ENCODE results near the gene CER1.
"Not testable (repeated sequence)": the region's sequence is repeated elsewhere in the genome, so short reads cannot be mapped to it uniquely, and the experiment has no call there.

CER1 gene

DNA sequence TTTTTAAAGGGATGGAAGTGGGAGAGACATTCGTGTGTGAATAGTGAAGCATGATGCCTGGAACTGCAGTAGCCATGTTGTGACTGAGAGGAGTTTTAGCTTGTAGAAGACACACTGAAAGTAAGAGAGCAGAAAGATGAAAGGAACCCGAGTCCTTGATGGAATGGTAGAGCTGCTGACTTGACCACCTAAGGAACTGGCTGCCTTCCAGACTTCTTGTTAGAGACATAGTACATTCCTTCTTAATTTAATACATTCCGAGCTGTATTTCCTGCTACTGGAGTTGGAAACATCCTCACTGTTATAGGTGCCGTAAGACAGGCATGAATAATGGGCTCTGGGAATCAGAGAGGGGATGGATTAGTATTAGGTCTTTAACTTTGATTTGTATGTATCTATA, 7.4 kb downstream of the CER1 start:
- DNase-seq (ENCODE audit: low read depth in 2 of 2), result peak in 1 of 2 experiments; percentile 9

DNA sequence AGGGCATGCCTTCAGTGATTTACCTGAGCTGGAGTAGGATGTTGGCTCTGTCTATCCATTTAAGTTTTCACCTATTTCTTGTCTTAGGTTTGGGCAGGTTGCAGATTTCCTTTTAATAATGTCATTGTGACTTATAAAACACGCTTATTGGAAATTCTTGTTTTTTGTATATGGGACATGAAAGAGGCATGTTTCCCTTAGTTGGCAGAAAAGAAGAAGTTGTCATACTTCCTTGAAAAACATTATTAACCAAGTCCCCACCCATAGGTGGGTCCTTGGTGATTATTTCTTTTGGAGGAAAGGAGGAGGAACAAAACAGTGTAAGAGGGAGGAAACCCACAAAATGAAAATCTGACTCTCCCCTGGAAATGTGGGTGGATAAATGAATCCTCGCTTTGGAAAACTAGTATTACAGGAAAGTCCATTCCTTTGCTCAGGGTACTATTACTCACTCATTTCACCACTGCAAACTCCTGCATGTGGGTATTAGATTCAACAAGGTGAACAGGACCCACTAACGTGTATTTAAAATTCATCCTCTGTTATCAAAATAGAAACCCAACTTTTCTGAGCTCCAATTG, 9.3 kb downstream of the CER1 start:
- DNase-seq (ENCODE audit: low read depth in 2 of 2), result no peak

DNA sequence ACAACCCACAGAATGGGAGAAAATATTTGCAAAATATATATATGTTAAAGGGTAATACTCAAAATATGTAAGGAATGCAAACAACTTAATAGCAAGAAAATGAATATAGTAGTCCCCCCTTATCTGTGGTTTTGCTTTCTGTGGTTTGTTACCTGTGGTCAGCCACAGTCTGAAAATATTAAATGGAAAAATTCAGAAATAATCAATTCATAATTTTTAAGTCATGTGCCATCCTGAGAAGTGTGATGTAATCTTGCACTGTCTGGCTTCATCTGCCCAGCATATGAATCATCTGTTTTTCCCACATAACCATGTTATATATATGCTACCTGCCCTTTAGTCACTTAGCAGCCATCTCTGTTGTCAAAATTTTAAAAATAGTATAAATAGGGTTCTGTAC, 11.7 kb downstream of the CER1 start:
- DNase-seq (ENCODE audit: low read depth in 2 of 2), result peak; percentile 53 to 66

DNA sequence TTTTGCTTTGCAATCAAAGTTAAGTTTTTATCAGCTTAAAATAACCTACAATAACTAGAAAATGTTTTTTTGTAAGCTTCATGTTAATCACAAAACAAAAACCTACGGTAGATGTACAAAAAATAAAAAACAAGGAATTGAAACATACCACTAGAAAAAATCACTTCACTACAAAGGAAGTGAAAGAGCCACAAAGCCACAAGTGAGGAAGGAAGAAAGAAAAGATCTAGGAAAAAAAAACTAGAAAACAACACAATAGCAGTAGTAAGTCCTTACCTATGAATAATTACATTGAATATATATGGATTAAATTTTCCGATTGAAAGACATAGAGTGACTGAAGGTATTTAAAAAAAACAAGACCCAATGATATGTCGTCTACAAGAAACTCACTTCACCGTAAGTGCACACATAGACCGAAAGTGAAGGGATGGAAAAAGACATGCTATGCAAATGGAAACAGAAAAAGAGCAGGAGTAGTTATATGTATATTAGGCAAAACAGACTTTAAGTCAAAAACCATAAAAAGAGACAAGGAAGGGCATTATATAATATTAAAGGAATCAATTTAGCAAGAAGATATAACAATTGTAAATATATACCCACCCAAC, 15.9 kb downstream of the CER1 start:
- no peak for DNase-seq (ENCODE audit: low read depth in 2 of 2)

DNA sequence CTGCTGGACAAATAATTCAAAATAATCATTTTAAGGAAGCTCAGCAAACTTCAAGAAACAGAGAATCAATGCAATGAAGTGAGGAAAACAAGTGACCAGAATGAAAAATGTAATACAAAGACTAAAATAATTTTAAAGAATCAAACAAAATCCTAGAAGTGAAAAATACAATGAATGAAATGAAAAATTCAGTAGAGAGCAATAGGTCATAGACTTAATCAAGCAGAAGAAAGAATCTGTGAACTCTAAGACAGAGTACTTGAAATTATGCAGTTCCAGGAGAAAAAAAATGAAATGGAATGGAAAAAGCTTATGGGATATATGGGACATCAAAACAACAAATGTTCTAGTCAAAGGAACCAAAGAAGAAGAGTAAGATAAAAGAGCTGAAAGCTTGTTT, 17.5 kb downstream of the CER1 start:
- DNase-seq (ENCODE audit: low read depth in 2 of 2), result no peak

DNA sequence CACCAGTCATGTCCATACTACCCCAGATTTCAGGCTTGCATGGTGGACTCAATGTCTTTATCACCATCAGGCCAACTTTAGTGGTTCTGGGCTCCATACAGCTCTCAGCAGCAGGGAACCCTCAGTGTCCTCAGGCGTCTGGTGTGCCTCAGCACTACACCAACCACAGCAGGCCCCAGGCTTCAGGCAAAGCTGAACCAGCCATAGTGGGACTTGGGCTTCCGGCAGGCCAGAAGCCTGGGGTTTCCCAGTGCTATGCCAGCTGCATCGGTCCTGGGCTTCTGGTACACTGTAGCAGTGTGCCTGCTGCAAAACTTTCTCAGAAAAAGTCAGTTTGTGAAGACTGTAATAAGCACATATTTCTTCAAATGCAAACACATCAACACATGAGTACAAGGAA, 18.3 kb downstream of the CER1 start:
- no peak for DNase-seq (ENCODE audit: low read depth in 2 of 2)

DNA sequence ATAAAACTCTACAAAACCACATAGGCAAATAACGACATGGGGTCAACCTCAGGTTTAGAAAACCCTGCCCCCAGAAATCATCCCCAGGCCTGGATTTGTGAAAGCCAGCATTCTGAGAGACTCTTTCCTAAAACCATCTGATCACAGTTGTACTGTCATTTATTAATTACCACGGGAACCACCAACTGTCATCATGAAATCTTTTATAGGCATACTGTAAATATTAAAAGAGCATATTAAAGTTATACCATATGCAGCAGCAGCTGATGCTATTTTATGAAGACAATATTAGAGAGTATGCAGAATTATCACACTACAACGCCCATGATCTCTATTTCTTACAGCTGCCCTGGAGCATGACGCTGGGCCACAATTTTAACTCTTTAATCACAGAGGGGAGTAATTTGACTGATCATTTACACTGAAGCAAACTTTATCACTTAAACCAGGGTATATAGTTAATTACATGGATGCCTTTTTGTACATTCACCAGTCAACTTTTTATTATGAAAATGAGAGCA, 20.3 kb downstream of the CER1 start:
- no peak for DNase-seq (ENCODE audit: low read depth in 2 of 2)

DNA sequence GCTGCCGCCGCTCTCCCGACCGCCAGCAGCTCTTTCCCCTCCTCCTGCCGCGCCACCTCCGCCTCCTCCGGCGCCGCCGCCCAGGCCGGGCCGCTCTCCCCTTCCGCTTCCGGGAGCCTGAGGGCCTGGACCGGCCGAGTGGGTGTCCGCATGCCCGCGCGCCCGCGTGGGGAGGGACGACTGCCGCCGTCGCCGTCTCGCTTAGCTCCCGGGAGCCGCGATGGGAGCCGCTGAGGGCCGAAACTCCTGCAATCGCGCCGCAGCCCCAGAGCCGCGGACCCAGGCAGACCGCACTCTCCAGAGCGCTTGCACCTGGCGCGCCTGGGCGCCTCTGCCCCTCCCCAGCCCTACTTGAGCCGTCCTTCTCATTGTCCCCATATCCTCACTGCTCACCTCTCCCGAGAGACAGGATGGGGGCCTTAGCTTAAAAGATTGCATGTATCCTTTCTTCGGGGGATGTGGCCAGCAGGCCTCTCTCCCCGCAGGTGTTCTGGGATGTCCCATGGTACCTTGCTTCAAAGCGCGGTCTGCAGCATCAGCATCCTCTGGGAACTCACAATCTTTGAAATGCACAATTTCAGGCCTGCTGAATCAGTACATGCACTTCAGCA, 29.2 kb downstream of the CER1 start, which contains the start of gene ZDHHC21:
ZDHHC21 (minus strand) TSS at position 182 of the 611 bp plus-strand sequence. CDS start 19,092 bp downstream, outside the sequence.
- DNase-seq (ENCODE audit: low read depth in 2 of 2), result peak in 1 of 2 experiments; percentile 16

DNA sequence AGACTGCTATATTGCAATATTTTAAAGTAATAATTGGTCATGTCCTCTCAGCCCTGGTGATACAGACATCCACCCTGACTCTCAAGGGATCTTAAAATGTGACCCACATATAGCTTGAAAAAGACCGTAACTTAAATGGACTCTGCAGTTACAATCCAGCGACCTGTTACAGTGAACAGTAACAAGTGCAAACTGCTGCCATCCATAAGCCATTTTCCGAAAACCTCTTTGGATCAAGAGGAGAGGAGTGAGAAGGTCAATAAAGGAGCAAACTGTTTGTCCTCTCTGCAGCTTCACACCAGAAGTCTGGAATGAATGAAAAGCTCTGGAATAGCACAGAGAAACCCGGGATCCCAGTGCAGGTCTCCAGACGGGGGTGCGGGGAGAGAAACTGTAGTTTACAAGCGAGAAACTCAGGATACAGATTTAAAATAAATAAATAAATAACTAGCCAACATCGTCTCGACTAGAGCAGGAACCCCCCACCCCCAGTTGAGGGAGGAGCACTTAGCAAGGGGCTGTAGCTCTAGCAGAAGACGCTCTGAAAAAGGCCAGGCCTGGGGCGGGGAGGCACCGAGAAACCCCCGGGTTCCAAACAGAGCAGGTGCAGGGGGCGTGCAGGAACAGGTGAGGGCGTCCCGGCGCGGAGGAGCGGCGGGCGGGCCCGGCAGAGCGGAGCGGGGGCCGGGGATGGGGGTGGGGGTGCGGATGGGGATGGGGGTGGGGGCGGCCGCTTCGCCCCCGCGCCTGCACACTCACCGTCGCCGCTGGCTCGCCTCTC, 29.9 kb downstream of the CER1 start:
- DNase-seq (ENCODE audit: low read depth in 2 of 2), result no peak

DNA sequence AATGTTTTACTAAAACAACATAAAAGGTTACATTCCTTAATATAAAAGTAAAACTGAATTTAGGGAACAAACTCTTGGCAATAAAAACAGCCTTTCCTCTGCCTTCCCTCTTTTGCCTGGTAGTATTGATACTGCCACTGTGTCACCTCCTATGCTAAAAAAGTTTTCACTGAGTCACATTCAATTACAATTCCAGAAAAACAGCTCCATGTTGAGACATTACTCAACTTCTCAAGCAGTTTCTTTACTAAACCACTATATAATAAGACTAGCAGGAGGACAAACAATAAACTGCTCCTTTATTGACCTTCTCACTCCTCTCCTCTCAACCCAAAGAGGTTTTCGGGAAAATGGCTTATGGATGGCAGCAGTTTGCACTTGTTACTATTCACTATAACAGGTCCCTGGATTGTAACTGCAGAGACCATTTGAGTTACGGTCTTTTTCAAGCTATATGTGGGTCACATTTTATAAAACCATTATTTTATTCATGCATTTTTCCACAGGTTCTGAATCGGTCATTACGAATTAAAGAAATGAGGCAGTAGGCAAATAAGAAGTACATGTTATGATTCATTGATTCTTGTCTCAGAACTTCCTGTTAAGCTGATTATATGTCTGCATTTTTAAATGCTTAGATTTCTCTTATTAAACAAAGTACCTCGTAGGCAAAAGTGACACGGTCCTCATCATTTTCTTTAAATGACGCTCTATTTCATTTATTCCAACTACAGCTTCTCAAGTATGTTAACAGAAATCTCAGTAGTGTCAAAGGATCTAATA, 31.4 kb downstream of the CER1 start:
- DNase-seq (ENCODE audit: low read depth in 2 of 2), result no peak

DNA sequence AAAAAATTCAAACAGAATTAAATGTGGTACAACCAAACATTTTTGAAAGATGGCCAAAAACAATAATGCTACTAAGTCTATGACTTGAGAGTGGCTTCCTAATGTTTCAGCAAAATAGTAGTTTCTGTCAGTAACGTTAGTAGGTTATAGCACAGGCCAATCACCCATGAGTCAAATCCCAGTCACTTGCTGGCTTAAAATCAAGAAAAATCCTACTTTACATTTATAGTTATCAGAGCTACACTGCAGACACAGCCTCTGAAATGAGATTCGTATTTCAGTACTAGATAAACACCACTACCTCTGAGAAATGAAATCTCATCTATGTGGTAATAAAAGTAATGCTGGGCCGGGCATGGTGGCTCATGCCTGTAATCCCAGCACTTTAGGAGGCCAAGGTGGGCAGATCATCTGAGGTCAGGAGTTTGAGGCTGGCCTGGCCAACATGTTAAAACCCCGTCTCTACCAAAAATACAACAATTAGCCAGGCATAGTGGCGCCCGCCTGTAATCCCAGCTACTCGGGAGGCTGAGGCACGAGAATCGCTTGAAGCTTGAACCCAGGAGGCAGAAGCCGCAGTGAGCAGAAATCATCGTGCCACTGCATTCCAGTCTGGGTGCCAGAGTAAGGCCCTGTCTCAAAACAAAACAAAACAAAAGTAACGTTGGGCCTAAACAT, 35.4 kb downstream of the CER1 start:
- DNase-seq (ENCODE audit: low read depth in 2 of 2), result peak; percentile 56 to 57

DNA sequence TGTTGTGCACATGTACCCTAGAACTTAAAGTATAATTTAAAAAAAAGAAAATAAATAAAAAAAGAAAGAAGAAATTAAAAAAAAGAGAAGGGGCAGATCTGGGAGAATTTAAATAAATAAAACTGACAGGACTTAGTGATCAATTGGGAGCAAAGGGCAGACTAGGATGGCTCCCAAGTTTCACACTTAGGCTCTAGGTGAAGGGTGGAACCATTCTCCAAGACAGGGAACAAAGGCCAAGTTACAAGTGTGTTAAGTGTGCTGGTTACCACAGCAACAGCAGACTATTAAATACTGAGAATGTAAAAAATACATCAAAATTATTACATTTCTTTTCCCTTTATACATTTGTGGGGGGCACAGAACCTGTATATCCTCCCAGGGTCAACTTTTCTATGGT, 36.4 kb downstream of the CER1 start:
- DNase-seq (ENCODE audit: low read depth in 2 of 2), result no peak

DNA sequence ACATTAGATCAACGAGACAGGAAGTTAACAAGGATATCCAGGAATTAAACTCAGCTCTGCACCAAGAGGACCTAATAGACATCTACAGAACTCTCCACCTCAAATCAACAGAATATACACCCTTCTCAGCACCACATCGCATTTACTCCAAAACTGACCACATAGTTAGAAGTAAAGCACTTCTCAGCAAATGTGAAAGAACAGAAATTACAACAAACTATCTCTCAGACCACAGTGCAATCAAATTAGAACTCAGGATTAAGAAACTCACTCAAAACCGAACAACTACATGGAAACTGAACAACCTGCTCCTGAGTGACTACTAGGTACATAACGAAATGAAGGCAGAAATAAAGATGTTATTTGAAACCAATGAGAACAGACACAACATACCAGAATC, 39.9 kb downstream of the CER1 start:
- DNase-seq (ENCODE audit: low read depth in 2 of 2), result not testable (repeated sequence)

DNA sequence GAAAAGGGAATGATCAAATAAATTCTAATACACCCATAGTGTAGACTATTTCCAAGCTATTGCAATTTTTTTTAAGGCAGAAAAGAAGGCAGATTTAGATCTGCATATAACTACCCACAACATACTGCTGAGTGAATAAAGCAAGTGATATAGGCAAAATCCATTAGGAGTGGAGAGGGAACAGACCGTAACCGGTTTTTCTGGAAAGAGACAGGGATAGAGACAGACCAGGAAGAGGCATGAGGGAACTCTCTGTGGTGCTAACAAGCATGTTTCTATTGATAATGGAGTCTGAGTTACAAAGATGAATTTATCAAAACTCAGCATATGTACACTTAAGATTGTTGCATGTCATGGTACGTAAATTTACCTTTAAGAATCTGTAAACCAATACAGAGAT, 43.8 kb downstream of the CER1 start:
- no peak for DNase-seq (ENCODE audit: low read depth in 2 of 2)

DNA sequence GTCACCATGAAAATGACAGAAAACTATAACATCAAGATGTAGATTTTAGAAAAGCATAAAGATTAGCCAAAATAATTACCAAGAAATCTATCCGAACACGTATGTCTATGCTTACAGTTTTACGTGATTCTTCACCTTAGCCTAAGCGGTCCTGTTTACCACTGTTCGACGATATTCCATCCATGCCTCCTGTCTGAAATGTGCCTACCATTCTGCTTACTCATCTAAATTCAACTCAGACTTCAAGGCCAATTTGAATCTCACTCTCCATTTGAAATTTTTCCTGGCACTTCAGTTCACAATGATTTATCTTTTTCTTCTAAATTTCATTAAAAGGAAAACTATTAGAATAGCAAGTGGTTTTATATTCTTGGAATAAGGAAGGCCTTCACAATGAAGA, 44.7 kb downstream of the CER1 start:
- no peak for DNase-seq (ENCODE audit: low read depth in 2 of 2)

DNA sequence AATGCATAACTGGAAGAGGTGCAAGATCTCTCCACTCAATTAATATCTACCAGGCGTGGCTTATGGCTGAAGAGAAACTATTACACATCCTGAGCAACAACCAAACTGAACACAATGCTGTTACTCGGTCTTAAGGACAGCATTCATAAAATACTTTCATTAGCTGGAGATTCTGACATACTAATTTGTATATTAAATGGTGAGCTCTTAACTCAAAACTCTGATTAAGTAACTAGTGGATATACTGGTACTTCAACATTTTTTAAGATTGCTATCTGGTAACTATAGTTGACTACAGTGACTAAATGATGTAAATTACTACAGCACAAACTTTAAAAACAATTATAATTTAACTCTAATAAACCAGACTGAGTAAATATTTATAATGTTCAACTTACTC, 45.1 kb downstream of the CER1 start:
- no peak for DNase-seq (ENCODE audit: low read depth in 2 of 2)

DNA sequence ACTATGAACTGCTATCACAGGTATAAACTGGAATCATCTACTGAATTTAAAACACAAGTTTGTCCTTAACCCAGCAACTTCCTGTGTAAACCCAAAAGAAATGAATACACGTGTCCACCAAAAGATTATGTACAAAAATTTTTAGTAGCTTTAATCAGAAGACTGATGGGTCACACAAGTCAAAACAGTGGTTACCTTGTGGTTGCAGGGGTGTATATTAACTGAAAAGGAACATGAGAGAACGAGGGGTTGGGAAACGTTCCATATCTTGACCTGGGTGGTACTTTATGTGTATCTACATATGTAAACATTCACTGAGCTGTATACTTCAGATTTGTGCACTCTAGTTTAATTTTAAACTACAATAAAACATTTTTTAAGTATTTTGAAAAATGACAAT, 47.9 kb downstream of the CER1 start:
- no peak for DNase-seq (ENCODE audit: low read depth in 2 of 2)

DNA sequence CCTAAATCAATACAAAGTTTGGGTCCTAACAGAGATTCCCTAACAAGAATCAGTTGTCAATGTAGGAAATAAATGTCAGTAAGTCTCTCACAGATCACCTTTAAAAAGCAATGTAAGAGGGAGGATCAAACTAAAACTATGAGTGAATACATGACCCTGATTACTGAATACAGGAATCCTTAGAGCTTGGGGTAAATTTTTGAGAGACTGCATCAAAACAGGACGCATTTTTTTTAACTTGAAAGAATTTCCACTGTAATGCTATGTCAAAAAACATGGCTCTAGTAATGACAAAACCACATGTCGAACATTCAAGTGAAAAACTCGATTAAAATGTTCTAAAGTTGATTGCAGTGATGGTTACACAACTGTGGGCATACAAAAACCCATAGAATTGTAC, 51.2 kb downstream of the CER1 start:
- no peak for DNase-seq (ENCODE audit: low read depth in 2 of 2)

DNA sequence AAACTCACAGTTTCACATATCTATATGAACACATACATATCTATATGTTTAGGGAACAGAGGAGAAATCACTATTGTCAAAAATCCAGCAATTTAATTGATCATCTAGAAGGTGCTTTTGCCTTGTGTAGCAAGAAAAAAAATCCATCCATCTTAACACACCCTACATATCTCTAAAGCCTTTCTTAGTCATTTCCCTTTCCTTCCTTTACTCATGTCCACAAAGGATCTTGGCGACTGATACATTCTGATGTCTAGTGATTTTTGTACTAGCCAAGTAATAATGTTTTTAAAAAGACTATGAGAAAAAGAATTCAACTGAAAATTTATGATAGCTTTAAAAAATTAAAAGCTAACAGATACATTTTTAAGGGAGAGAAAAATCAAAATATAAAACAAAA, 51.8 kb downstream of the CER1 start:
- no peak for DNase-seq (ENCODE audit: low read depth in 2 of 2)
